ENCODE data around the gene BCAN.

BCAN gene

DNA sequence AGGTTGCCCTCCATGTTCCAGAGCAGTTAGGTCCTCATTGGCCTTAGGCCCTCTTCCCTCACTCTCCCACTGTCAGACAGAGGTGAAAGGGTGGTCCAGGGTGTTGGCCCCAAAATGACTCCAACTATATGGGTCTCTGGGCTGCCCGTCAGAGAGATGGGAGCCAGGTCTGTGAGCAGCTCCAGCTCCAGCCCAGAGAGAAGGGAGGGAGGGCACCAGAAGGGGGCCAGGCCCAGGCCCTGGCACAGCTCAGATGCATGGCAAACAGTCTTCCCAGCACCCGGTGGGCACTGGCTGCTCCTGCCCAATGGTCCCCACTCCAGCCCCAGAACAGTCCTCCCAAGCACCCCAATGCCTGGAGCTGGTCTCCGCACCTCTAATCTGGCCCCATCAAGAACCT, 2.2 kb downstream of the BCAN start:
- DNase-seq = no peak

- DNase-seq = no peak
Measured at GRCh38 chr1:156644640-156645039, 2.7 kb downstream of the BCAN start.

DNA sequence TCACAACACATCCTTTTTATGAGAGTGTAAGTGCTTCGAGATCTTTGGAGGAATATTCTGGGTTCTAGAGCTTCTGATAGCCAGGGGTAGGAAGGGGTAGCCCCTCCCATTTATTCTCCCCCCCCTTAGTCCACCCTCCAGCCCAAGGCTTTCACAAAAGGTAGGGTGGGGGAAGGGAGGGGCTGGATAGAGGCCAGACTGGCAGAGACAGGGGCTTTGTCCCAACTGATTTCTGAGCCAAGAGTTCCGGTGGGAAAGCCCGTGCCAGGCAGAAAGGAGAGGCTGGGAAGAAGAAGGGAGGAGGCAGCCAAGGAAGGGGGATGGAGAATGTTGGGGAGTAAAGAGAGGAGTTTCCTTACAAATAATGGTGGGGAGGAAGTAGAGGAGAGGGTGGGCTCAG, 3.1 kb downstream of the BCAN start:
- no peak for DNase-seq

DNA sequence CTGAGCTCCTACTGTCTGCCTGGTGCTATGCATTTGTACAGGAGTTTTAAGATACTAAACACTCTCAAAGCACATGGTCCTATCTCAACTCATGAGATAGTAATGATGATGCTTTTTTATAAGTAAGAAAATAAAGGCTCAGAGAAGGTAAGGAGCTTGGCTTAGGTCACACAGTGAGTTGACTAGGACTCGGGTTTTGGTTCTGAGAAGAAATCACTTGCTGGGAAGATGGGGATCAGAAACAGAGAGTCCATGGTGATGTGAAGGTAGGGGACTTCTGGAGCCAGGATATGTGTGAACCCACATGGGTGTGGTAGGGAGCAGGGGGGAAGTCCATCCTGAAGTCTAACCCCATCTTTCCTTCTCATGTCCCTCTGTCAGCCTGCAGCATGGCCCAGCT, 3.7 kb downstream of the BCAN start:
- no peak for DNase-seq

- no peak for DNase-seq
Measured at GRCh38 chr1:156646738-156647211, 4.9 kb downstream of the BCAN start.

GRCh38 chr1:156647351-156647750, 5.4 kb downstream of the BCAN start:
- DNase-seq = no peak

DNA sequence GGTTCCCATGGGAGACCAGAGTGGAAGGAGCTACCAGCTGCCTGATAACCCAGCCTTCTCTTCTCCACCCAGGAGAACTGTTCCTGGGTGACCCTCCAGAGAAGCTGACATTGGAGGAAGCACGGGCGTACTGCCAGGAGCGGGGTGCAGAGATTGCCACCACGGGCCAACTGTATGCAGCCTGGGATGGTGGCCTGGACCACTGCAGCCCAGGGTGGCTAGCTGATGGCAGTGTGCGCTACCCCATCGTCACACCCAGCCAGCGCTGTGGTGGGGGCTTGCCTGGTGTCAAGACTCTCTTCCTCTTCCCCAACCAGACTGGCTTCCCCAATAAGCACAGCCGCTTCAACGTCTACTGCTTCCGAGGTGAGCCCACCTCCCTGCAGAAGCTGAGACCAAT, 6.6 kb downstream of the BCAN start:
- DNase-seq = no peak

GRCh38 chr1:156648951-156649350, 7.0 kb downstream of the BCAN start:
- no peak for DNase-seq

DNA sequence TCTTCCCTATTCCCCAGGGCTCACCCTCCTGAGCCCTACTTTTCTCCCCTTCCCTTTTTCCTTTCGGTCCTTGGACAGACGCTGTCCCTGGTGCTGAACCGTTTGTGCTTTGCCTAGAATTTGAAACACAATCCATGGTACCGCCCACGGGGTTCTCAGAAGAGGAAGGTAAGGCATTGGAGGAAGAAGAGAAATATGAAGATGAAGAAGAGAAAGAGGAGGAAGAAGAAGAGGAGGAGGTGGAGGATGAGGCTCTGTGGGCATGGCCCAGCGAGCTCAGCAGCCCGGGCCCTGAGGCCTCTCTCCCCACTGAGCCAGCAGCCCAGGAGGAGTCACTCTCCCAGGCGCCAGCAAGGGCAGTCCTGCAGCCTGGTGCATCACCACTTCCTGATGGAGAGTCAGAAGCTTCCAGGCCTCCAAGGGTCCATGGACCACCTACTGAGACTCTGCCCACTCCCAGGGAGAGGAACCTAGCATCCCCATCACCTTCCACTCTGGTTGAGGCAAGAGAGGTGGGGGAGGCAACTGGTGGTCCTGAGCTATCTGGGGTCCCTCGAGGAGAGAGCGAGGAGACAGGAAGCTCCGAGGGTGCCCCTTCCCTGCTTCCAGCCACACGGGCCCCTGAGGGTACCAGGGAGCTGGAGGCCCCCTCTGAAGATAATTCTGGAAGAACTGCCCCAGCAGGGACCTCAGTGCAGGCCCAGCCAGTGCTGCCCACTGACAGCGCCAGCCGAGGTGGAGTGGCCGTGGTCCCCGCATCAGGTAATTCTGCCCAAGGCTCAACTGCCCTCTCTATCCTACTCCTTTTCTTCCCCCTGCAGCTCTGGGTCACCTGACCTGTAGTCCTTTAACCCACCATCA, 10.4 kb downstream of the BCAN start:
- DNase-seq = no peak

GRCh38 chr1:156652992-156653355, 11.1 kb downstream of the BCAN start:
- DNase-seq = no peak

DNA sequence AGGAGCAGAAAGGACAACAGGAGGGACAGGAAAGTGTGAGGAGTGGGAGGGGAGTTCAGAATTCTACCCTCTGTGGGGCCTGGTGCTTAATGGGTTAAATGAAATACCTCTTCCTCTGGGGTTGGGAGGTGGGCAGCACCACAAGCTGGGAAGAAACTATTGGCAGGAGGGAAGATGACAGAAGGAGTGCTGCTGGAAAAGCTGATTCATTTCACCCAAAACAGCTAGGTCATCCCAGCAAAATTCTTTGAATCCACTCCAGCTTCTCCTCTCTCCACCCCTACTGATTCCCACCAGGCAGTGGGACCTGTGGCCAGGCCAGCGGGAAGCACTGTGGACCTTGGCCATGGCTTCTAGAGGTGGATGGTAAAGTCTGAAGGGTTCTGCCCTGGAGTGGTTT, 12.8 kb downstream of the BCAN start:
- no peak for DNase-seq

GRCh38 chr1:156655151-156655903, 13.4 kb downstream of the BCAN start:
- DNase-seq = no peak

DNA sequence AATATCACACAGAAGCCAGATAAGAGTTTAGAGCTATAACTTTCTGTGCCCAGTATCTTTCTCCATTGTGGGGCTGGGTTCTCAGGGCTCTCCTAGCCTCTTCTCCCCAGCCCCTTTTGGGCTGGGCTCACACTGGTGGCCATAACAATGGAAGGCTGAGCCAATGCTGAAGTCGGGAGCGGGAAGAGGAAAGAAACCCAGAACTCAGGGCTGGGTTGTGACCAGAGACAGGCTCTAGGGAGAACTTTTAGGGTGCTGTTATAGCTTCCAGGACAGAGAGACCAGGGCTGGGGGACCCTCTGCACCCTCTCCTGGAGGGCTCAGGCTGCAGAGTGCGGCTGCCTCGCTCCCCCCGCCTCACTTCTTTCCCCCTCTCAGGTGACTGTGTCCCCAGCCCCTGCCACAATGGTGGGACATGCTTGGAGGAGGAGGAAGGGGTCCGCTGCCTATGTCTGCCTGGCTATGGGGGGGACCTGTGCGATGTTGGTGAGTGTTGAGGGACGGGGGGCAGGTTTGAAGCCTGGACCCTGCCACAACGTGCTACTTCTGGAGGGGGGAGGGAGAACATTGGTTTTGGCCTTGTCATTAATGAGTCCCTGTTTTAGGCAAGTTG, 14.1 kb downstream of the BCAN start:
- no peak for DNase-seq

GRCh38 chr1:156656806-156657740, 15.2 kb downstream of the BCAN start:
- DNase-seq = peak; percentile 35

DNA sequence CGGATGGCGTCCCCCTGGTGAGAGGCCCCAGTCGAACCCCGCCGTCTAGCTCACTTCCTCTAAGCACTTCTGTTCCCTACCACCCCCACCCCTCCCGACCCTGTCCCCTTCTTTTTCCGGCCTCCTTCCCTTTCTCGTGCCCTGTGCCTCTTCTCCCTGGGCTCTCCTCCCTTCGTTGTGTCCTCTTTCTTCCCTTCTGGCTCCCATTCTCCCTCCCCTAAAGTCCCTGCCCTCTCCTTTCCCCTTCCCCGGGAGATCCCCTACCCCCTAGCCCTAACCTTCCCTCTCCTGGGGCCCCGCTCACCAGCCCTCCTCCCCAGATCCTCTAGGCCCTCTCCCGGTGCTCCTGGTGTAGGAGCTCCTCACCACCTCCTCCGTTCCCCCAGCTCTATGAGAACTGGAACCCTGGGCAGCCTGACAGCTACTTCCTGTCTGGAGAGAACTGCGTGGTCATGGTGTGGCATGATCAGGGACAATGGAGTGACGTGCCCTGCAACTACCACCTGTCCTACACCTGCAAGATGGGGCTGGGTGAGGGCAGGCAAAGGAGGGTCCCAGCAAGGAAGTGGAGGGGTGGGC, 15.9 kb downstream of the BCAN start:
- DNase-seq = no peak

- no peak for DNase-seq
Measured at GRCh38 chr1:156658496-156658895, 16.6 kb downstream of the BCAN start.

GRCh38 chr1:156658945-156659574, 17.1 kb downstream of the BCAN start:
- no peak for DNase-seq

DNA sequence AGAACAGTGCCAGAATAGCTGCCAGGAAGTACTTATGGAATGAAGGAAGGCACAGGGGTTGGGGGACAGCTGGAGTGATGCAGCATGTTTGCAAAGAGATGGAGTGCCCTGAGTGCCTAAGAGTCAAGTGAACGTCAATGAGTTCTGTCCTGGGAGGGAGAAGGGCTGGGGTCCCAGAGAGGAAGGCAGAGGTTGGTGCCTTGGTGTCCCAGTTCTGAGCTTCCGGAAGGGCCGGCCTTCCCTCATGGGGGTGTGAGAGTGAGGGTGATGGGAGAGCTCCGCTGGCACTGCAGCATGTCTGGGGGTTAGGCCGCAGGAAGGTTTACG, 17.7 kb downstream of the BCAN start:
- DNase-seq = no peak

GRCh38 chr1:156659988-156660751, 18.3 kb downstream of the BCAN start:
- peak; percentile 87 for DNase-seq

DNA sequence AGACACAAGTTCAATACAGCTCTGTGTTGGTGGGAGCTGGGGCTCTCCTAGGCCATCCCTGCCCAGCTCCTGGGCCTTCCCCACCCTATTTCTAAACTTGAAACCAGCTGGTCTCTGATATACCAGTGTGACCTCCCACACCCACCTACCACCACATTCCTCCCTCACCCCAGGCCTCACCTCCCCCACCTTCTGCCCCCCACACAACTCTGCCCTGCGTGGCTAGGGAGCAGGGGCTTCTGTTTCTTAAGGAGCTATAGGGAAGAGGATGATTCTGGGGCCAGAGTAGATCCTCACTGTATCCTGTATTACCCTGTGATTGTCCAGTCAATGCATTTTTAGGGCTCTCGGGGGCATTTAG, 18.8 kb downstream of the BCAN start:
- no peak for DNase-seq

Measured in NCI-H1105 (cell line).